Smooth muscle cell (in vitro differentiated cells): ENCODE measurements around the gene PODXL2. TPM values are rescaled to one million over a fixed set of nuclear protein-coding genes. Genes with fewer than 3 reads are reported as not detected.

Experiments
- DNase-seq: peaks from one replicate; lab custom pipeline; 2025; ENCODE audit not compliant: unreplicated experiment; lab: John Stamatoyannopoulos, UW
- H2AFZ ChIP-seq: fragments of 200-600 bp; sonication (generic); 2 replicates; pipeline ENCODE4 v1.6.0; 2016; ENCODE audit warnings: antibody characterized with exemption, low read depth, mild to moderate bottlenecking
- H3F3A ChIP-seq: fragments of 200-600 bp; sonication (generic); 2 replicates; pipeline ENCODE4 v1.6.0; 2017; ENCODE audit warnings: antibody characterized with exemption, low read depth
- H3K27ac ChIP-seq: fragments of 200-600 bp; sonication (generic); 2 replicates; pipeline ENCODE4 v1.5.1; 2016; ENCODE audit warnings: low read depth, mild to moderate bottlenecking
- H3K27me3 ChIP-seq: fragments of 200-600 bp; sonication (generic); 2 replicates; pipeline ENCODE4 v1.6.1; 2016; ENCODE audit warnings: low read depth, mild to moderate bottlenecking
- H3K36me3 ChIP-seq: fragments of 200-600 bp; sonication (generic); 2 replicates; pipeline ENCODE4 v1.5.1; 2016; ENCODE audit warnings: low read depth
- H3K4me1 ChIP-seq: fragments of 200-600 bp; sonication (generic); 2 replicates; pipeline ENCODE4 v1.5.1; 2016; ENCODE audit warnings: low read depth
- H3K4me2 ChIP-seq: fragments of 200-600 bp; sonication (generic); 2 replicates; pipeline ENCODE4 v1.6.0; 2016; ENCODE audit warnings: mild to moderate bottlenecking
- H3K4me3 ChIP-seq: fragments of 200-600 bp; sonication (generic); 2 replicates; pipeline ENCODE4 v1.5.1; 2016; ENCODE audit warnings: mild to moderate bottlenecking
- H3K79me2 ChIP-seq: fragments of 200-600 bp; sonication (generic); 2 replicates; pipeline ENCODE4 v1.6.0; 2016; ENCODE audit warnings: low read depth, mild to moderate bottlenecking
- H3K9ac ChIP-seq: fragments of 200-600 bp; sonication (generic); 2 replicates; pipeline ENCODE4 v1.6.0; 2016; ENCODE audit warnings: low read depth
- H3K9me3 ChIP-seq: fragments of 200-600 bp; sonication (generic); replicated peaks from 2 replicates; pipeline ENCODE4 v1.5.1; 2016; ENCODE audit warnings: low read depth
- H4K20me1 ChIP-seq: fragments of 200-600 bp; sonication (generic); 2 replicates; pipeline ENCODE4 v1.6.0; 2016; ENCODE audit warnings: low read depth
- CTCF ChIP-seq: fragments of 200-600 bp; sonication (generic); IDR thresholded peaks from 2 replicates; pipeline ENCODE4 v1.5.1; 2017; ENCODE audit warnings: borderline replicate concordance, mild to moderate bottlenecking, antibody characterized with exemption; ENCODE audit not compliant: insufficient read depth, poor library complexity, severe bottlenecking
- WGBS: methylation state at CpG from one replicate; pipeline ENCODE4 v1.1.7; 2016; ENCODE audit warnings: low lambda C conversion rate; 5-methylcytosine and 5-hydroxymethylcytosine counted together
- polyA plus RNA-seq: library from polyadenylated mRNA; unstranded; fragments of >200 nt; fragmentation: Nextera tagmentation; extraction: Ambion mirVana; gene quantifications from 2 replicates; pipeline ENCODE4 v1.2.1, GENCODE V29; 2016
- total RNA-seq: library from RNA; depleted of rRNA; stranded (reverse); fragments of >200 nt; gene quantifications from 2 replicates; pipeline ENCODE4 v1.2.3, GENCODE V29; 2014

Gene PODXL2
- total and polyA plus RNA-seq, 2 experiments from 2014 or later: 4.1 to 9.7 TPM

- Histone ChIP-seq H3K4me2 (no peak overlapping the region), H3K9me3 (no peaks in the 10 kb centered on the region), H3K36me3 (no peaks in the 10 kb centered on the region), H3F3A (no peaks in the 10 kb centered on the region), H4K20me1 (no peaks in the 10 kb centered on the region), H3K27ac (no peak overlapping the region), H3K4me1 (no peaks in the 10 kb centered on the region), H2AFZ (no peak overlapping the region), H3K9ac (no peak overlapping the region), H3K4me3 (no peak overlapping the region), H3K79me2 (no peaks in the 10 kb centered on the region), H3K27me3 (no peaks in the 10 kb centered on the region)
- no peak for DNase-seq
- TF ChIP-seq CTCF: no peak
- WGBS: 88% methylated on average over 4 of the region's 4 CpGs
Observed at GRCh38 chr3:127614928-127615589, 13.9 kb upstream of the PODXL2 start.

DNA sequence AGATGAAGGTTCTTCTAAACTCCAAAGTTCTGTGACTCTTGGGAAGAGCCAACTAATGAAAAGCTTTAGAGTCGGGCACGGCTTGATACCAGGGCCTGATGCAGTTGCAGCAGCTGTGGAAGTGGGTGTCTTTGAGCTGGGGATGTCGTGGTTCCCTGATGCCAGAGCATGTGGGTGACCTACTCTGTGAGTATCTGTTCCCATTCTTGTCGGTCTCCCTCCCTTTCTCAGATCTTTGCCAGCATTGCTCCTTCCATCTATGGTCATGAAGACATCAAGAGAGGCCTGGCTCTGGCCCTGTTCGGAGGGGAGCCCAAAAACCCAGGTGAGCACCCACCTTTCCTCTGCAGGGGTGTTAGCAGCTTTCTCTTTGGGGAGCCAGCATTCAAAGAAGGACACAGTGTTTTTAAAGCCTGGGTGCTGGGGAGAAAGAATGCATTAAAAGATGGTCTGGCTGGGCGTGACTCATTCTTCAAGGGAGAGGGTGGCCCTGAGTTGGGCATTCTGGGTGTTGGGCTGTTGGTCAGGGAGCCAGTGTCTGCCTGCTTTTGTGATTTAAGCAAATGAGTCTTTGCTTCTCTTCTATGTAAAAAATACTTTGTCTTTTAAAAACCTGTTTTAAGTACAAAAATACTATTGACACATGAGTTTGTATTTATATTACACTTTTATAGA, 13.2 kb upstream of the PODXL2 start:
- H3K9ac ChIP-seq: no peak overlapping the region
- H3K4me2 ChIP-seq: no peak overlapping the region
- WGBS: 95% methylated on average over 6 of the region's 6 CpGs
- H3K9me3 ChIP-seq: no peaks in the 10 kb centered on the region
- H3K4me1 ChIP-seq: no peaks in the 10 kb centered on the region
- H3K27ac ChIP-seq: no peak overlapping the region
- no peak overlapping the region for H3K4me3 ChIP-seq
- no peaks in the 10 kb centered on the region for H3F3A ChIP-seq
- H3K36me3 ChIP-seq: no peaks in the 10 kb centered on the region
- DNase-seq: no peak
- H2AFZ ChIP-seq: no peak overlapping the region
- TF ChIP-seq CTCF: no peak
- H4K20me1 ChIP-seq: no peaks in the 10 kb centered on the region
- no peaks in the 10 kb centered on the region for H3K27me3 ChIP-seq
- H3K79me2 ChIP-seq: no peaks in the 10 kb centered on the region

DNA sequence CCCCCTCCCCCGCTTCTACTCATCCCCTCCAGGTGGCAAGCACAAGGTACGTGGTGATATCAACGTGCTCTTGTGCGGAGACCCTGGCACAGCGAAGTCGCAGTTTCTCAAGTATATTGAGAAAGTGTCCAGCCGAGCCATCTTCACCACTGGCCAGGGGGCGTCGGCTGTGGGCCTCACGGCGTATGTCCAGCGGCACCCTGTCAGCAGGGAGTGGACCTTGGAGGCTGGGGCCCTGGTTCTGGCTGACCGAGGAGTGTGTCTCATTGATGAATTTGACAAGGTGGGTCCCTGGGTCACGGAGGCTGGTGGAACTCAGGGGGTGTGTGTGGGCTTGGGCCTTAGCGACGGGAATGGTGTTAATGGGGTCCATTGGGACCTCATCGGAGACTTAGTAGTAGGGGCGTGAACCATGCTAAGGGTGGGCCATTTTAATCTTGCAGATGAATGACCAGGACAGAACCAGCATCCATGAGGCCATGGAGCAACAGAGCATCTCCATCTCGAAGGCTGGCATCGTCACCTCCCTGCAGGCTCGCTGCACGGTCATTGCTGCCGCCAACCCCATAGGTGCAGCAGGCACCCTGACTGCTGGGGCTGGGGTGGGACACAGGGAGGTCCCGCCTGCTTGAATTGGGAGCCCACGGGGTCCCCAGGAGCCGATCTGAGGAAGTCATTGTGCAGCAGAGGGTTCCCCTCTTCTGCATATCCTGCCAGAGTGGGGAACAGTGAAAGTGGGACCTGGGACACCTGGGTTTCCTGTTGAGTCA, 12.0 kb upstream of the PODXL2 start:
- Histone ChIP-seq H3K9me3 (no peaks in the 10 kb centered on the region), H3K27me3 (no peaks in the 10 kb centered on the region), H3K9ac (no peak overlapping the region), H3K4me2 (no peak overlapping the region), H3K4me1 (no peaks in the 10 kb centered on the region), H3K79me2 (no peaks in the 10 kb centered on the region), H3K4me3 (no peak overlapping the region), H2AFZ (no peak overlapping the region), H3F3A (no peaks in the 10 kb centered on the region), H3K36me3 (no peaks in the 10 kb centered on the region), H3K27ac (no peak overlapping the region), H4K20me1 (no peaks in the 10 kb centered on the region)
- DNase-seq: no peak
- 96% methylated on average over 25 of the region's 26 CpGs for WGBS
- no peak for TF ChIP-seq CTCF
